ENCODE measurements around the gene ATP11A. TPM values are rescaled to one million over a fixed set of nuclear protein-coding genes. Genes with fewer than 3 reads are reported as not detected.

Gene ATP11A
- total and polyA plus RNA-seq, 2 experiments from 2014 or later: 4.9 to 5.0 TPM

DNA sequence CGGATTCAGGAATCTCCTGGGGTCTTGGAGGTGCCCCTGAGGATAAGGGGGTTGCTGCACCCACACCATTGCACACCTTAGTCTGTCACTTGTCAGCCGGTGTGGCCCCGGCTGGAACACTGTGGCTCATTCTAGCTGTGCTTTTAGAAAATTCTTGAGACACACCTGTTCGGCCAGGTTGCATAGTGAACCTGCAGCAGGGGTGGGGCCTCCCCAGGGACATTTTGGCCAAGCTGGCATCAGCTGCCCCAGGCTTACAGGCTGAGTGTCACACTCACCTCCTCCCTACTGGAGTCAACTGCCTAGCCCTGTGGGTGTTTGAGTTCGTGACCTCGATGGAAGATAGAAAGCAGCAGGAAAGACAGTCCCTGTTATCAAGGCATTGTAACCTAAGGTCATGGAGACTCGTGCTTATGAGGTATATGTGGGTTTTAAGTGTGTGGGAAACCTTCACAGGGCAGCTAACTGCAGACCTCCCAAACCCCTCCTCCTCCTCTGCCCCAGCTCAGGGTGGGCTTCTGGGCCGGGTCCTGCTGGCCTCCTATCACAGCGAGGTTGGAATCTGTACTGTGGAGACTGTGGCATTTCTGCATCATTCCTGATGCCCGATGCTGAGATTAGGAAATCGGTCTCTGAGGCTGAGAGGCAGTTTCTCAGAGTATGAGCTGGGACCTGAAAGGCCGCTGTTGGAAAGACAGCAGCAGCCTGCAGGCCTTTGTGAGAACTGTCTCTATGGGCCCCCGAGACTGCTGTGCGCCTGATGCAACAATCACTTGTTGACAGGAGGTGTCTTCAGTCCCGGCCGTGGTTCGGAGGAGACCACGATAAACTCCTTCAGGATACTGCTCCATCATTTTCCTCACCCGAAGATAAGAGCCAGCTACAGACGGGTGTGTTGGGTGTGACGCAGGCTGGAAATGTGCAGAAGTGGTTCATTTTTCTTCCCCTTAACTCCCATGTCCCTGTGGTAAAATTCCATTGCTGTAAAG lies 72.2 kb downstream of the ATP11A start:
- no peak for TF ChIP-seq EZH2 (IDR thresholded peaks at IDR 0.05; ENCODE audit: insufficient read depth, poor library complexity, severe bottlenecking)
- no peak for TF ChIP-seq EZH2phosphoT487 (IDR thresholded peaks at IDR 0.05; ENCODE audit: insufficient read depth, low read depth)
- Histone ChIP-seq H4K20me1 (ENCODE audit: insufficient read depth) (no peaks in the 10 kb centered on the region), H3K36me3 (ENCODE audit: low read depth) (no peaks in the 10 kb centered on the region), H3K79me2 (ENCODE audit: insufficient read depth) (no peaks in the 10 kb centered on the region), H3K27ac (no peak overlapping the region), H3K4me1 (ENCODE audit: insufficient read depth) (no peaks in the 10 kb centered on the region), H2AFZ (no peak overlapping the region), H3K9ac (no peak overlapping the region), H3K4me2 (ENCODE audit: unreplicated experiment) (no peak overlapping the region), H3K9me3 (ENCODE audit: low read depth) (no peaks in the 10 kb centered on the region), H3F3A (ENCODE audit: insufficient read depth) (no peaks in the 10 kb centered on the region), H3K27me3 (replicated peaks; ENCODE audit: insufficient read depth) (no peaks in the 10 kb centered on the region), H3K9me2 (ENCODE audit: insufficient read depth) (no peaks in the 10 kb centered on the region), H3K4me3 (no peak overlapping the region)
- WGBS, 2 experiments (ENCODE audit: low coverage in 1 of 2, low lambda C conversion rate in 2 of 2, missing lambda C conversion rate in 2 of 2): 85 to 90% methylated on average over 20 to 21 of the region's 21 CpGs
- DNase-seq: no peak
- in situ Hi-C loops (cut with MboI): no loop called here

DNA sequence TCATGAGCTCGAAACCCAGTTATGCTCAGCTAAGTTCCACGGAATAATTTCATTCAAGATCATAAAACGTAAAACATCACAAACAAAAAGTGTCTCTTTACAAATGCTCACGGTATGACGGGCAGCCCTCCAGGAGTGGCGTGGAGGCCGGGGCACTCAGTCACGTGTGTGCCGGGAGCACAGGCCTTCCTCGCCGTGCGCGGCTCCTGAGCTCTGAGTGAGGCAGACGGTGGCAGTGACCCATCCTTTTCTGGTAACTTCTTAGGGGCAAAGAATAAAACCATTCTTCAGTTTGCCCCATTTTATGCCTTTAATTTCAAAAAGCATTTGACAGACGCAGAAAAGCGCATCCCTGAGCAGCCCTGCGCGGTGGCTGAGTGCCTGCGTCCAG lies 72.8 kb downstream of the ATP11A start:
- Histone ChIP-seq H3K27ac (no peak overlapping the region), H3K27me3 (replicated peaks; ENCODE audit: insufficient read depth) (no peaks in the 10 kb centered on the region), H3K4me3 (no peak overlapping the region), H3K4me2 (ENCODE audit: unreplicated experiment) (no peak overlapping the region), H3K9me3 (ENCODE audit: low read depth) (no peaks in the 10 kb centered on the region), H3K9ac (no peak overlapping the region), H2AFZ (no peak overlapping the region), H3K9me2 (ENCODE audit: insufficient read depth) (no peaks in the 10 kb centered on the region), H4K20me1 (ENCODE audit: insufficient read depth) (no peaks in the 10 kb centered on the region), H3K79me2 (ENCODE audit: insufficient read depth) (no peaks in the 10 kb centered on the region), H3F3A (ENCODE audit: insufficient read depth) (no peaks in the 10 kb centered on the region), H3K4me1 (ENCODE audit: insufficient read depth) (no peaks in the 10 kb centered on the region), H3K36me3 (ENCODE audit: low read depth) (no peaks in the 10 kb centered on the region)
- no peak for TF ChIP-seq EZH2phosphoT487 (IDR thresholded peaks at IDR 0.05; ENCODE audit: insufficient read depth, low read depth)
- no peak for TF ChIP-seq EZH2 (IDR thresholded peaks at IDR 0.05; ENCODE audit: insufficient read depth, poor library complexity, severe bottlenecking)
- 88 to 92% methylated on average over 19 of the region's 19 CpGs for WGBS, 2 experiments (ENCODE audit: low coverage in 1 of 2, low lambda C conversion rate in 2 of 2, missing lambda C conversion rate in 2 of 2)
- in situ Hi-C loops (cut with MboI): no loop called here
- no peak for DNase-seq

DNA sequence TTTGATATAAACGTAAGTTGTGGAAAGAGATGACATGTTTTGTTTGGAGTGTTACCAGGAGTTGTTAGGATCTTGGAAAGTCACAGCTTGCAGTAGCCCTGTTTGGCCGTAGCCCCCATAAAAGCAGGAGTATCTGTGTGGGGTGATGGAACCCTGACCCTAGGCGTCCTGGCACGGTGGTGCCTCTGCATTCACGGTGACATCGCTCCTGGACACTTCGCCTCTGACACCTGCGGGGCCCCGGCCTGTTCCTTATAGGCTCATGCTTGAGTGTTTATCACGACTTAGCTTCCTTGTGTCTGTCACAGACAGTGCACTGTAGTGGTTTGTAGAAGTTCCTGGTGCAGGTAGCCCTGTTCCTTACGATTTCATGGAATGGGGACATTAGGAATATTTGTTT lies 74.2 kb downstream of the ATP11A start:
- no peak overlapping the region for H2AFZ ChIP-seq
- H3K27ac ChIP-seq: no peak overlapping the region
- no peaks in the 10 kb centered on the region for H3K9me2 ChIP-seq (ENCODE audit: insufficient read depth)
- no peak for TF ChIP-seq EZH2phosphoT487 (IDR thresholded peaks at IDR 0.05; ENCODE audit: insufficient read depth, low read depth)
- no peak for TF ChIP-seq EZH2 (IDR thresholded peaks at IDR 0.05; ENCODE audit: insufficient read depth, poor library complexity, severe bottlenecking)
- H3K4me1 ChIP-seq (ENCODE audit: insufficient read depth): no peaks in the 10 kb centered on the region
- no peaks in the 10 kb centered on the region for H3K27me3 ChIP-seq (replicated peaks; ENCODE audit: insufficient read depth)
- H3K36me3 ChIP-seq (ENCODE audit: low read depth): no peaks in the 10 kb centered on the region
- no peaks in the 10 kb centered on the region for H3K79me2 ChIP-seq (ENCODE audit: insufficient read depth)
- no peak overlapping the region for H3K4me3 ChIP-seq
- no peak overlapping the region for H3K9ac ChIP-seq
- H3K9me3 ChIP-seq (ENCODE audit: low read depth): no peaks in the 10 kb centered on the region
- no peaks in the 10 kb centered on the region for H4K20me1 ChIP-seq (ENCODE audit: insufficient read depth)
- WGBS, 2 experiments (ENCODE audit: low coverage in 1 of 2, low lambda C conversion rate in 2 of 2, missing lambda C conversion rate in 2 of 2): 84 to 85% methylated on average over 11 of the region's 11 CpGs
- no peaks in the 10 kb centered on the region for H3F3A ChIP-seq (ENCODE audit: insufficient read depth)
- no peak overlapping the region for H3K4me2 ChIP-seq (ENCODE audit: unreplicated experiment)
- in situ Hi-C loops (cut with MboI): no loop called here
- DNase-seq: no peak

DNA sequence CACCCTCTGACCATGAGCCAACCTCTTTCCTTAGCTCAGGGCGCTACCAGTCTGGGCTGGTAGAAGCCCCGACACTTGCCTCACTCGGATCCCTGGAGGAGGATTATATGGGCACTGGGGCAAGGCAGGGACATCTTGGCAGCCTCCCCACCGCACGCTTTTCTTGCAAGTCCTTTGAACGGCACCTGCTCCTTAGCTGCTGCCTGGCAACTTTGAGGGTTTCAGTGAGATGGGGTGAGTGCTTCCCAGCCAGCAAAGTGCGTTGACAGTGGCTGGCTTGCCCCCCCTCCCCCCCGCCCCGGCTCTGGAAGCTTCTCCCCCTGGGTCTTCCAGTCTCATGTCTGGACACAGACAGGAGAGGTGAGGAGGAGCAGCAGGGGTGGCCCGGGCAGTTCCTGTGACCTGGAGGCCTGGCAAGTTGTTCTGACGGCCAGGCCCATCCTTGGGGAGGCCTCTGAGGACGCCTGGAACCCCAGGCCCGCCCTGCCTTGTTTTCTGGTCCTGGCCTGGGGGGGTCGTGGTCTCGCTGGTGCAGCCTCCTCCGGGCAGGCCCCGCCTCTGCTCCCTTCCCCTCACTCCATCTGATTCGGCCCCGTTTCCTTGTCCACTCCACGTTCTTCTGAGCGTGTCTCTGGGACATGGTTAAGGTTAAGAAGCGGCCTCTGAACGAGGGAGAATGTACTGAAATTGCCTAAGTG lies 75.2 kb downstream of the ATP11A start:
- TF ChIP-seq EZH2phosphoT487 (IDR thresholded peaks at IDR 0.05; ENCODE audit: insufficient read depth, low read depth): no peak
- TF ChIP-seq EZH2 (IDR thresholded peaks at IDR 0.05; ENCODE audit: insufficient read depth, poor library complexity, severe bottlenecking): no peak
- Histone ChIP-seq H4K20me1 (ENCODE audit: insufficient read depth) (no peaks in the 10 kb centered on the region), H3K9me3 (ENCODE audit: low read depth) (no peaks in the 10 kb centered on the region), H3K4me1 (ENCODE audit: insufficient read depth) (no peaks in the 10 kb centered on the region), H3F3A (ENCODE audit: insufficient read depth) (no peaks in the 10 kb centered on the region), H3K4me3 (no peak overlapping the region), H3K27ac (no peak overlapping the region), H2AFZ (no peak overlapping the region), H3K79me2 (ENCODE audit: insufficient read depth) (no peaks in the 10 kb centered on the region), H3K36me3 (ENCODE audit: low read depth) (no peaks in the 10 kb centered on the region), H3K9me2 (ENCODE audit: insufficient read depth) (no peaks in the 10 kb centered on the region), H3K4me2 (ENCODE audit: unreplicated experiment) (no peak overlapping the region), H3K27me3 (replicated peaks; ENCODE audit: insufficient read depth) (no peaks in the 10 kb centered on the region), H3K9ac (no peak overlapping the region)
- in situ Hi-C loops (cut with MboI): no loop called here
- WGBS, 2 experiments (ENCODE audit: low coverage in 1 of 2, low lambda C conversion rate in 2 of 2, missing lambda C conversion rate in 2 of 2): 89 to 90% methylated on average over 19 to 23 of the region's 23 CpGs
- DNase-seq: no peak
